MM.1S (cell line): ENCODE results near the gene API5.

ENCODE experiments used
- DNase-seq: peaks from one replicate; pipeline ENCODE4 v3.0.0-alpha.2; 2015
- H2AFZ ChIP-seq: fragments of 300-600 bp; sonication (generic); 2 replicates; pipeline ENCODE4 v1.6.0; 2016; ENCODE audit warnings: antibody characterized with exemption, low read length
- H3F3A ChIP-seq: fragments of 300-600 bp; sonication (generic); 2 replicates; pipeline ENCODE4 v1.6.1; 2016; ENCODE audit warnings: mild to moderate bottlenecking, antibody characterized with exemption, low read length, moderate library complexity, mixed read lengths; ENCODE audit not compliant: insufficient read depth
- H3K27ac ChIP-seq: fragments of 300-600 bp; sonication (generic); 2 replicates; pipeline ENCODE4 v1.5.1; 2016; ENCODE audit warnings: mild to moderate bottlenecking, low read length
- H3K27me3 ChIP-seq: fragments of 300-600 bp; sonication (generic); replicated peaks from 2 replicates; pipeline ENCODE4 v1.6.0; 2016; ENCODE audit warnings: low read length; ENCODE audit not compliant: insufficient read depth
- H3K36me3 ChIP-seq: fragments of 300-600 bp; sonication (generic); replicated peaks from 2 replicates; pipeline ENCODE4 v1.6.1; 2016; ENCODE audit warnings: mild to moderate bottlenecking, low read length, mixed read lengths; ENCODE audit not compliant: insufficient read depth
- H3K4me1 ChIP-seq: fragments of 300-600 bp; sonication (generic); 2 replicates; pipeline ENCODE4 v1.6.1; 2016; ENCODE audit warnings: low read length, mixed read lengths
- H3K4me2 ChIP-seq: fragments of 300-600 bp; sonication (generic); 2 replicates; pipeline ENCODE4 v1.6.0; 2016; ENCODE audit warnings: low read depth, low read length
- H3K4me3 ChIP-seq: fragments of 300-600 bp; sonication (generic); 2 replicates; pipeline ENCODE4 v1.5.1; 2016; ENCODE audit warnings: low read length, mixed read lengths
- H3K79me2 ChIP-seq: fragments of 300-600 bp; sonication (generic); 2 replicates; pipeline ENCODE4 v1.6.1; 2016; ENCODE audit warnings: mixed run types, low read length, mixed read lengths
- H3K9ac ChIP-seq: fragments of 300-600 bp; sonication (generic); 2 replicates; pipeline ENCODE4 v1.6.1; 2016; ENCODE audit warnings: low read length, mixed read lengths
- H3K9me2 ChIP-seq: fragments of 300-600 bp; sonication (generic); replicated peaks from 2 replicates; pipeline ENCODE4 v1.6.1; 2016; ENCODE audit warnings: mild to moderate bottlenecking, low read length, mixed read lengths; ENCODE audit not compliant: insufficient read depth
- H3K9me3 ChIP-seq: fragments of 300-600 bp; sonication (generic); replicated peaks from 2 replicates; pipeline ENCODE4 v1.6.1; 2016; ENCODE audit warnings: mild to moderate bottlenecking, low read length, mixed read lengths; ENCODE audit not compliant: insufficient read depth
- H4K20me1 ChIP-seq: fragments of 300-600 bp; sonication (generic); 2 replicates; pipeline ENCODE4 v1.6.1; 2016; ENCODE audit warnings: mild to moderate bottlenecking, low read length, moderate library complexity, mixed read lengths; ENCODE audit not compliant: insufficient read depth
- CTCF ChIP-seq: fragments of 300-600 bp; sonication (generic); IDR thresholded peaks from 2 replicates; pipeline ENCODE4 v1.5.1; 2016; ENCODE audit warnings: antibody characterized with exemption, low read length, mixed read lengths
- EZH2 ChIP-seq: fragments of 300-600 bp; sonication (generic); optimal IDR thresholded peaks from 2 replicates; pipeline ENCODE3; 2017; ENCODE audit warnings: low read depth, mild to moderate bottlenecking, antibody characterized with exemption, low read length, mixed read lengths
- EZH2phosphoT487 ChIP-seq: fragments of 300-600 bp; sonication (generic); IDR thresholded peaks from 2 replicates; pipeline ENCODE4 v1.6.1; 2018; ENCODE audit warnings: antibody characterized with exemption, low read length

Gene API5

GRCh38 chr11:43269254-43269918 is 42.4 kb upstream of the API5 start:
- Histone ChIP-seq H3K27me3 (no peaks in the 10 kb centered on the region), H3K4me2 (no peak overlapping the region), H3F3A (no peaks in the 10 kb centered on the region), H3K9me3 (no peaks in the 10 kb centered on the region), H3K27ac (no peak overlapping the region), H2AFZ (no peak overlapping the region), H4K20me1 (no peaks in the 10 kb centered on the region), H3K9ac (no peak overlapping the region), H3K4me3 (no peak overlapping the region), H3K36me3 (no peaks in the 10 kb centered on the region), H3K9me2 (no peaks in the 10 kb centered on the region), H3K4me1 (no peaks in the 10 kb centered on the region), H3K79me2 (no peaks in the 10 kb centered on the region)
- DNase-seq = no peak
- TF ChIP-seq CTCF (no peak), EZH2phosphoT487 (no peak)

- Histone ChIP-seq H3K36me3 (no peaks in the 10 kb centered on the region), H3K4me1 (no peaks in the 10 kb centered on the region), H3K9me2 (no peaks in the 10 kb centered on the region), H3K9me3 (no peaks in the 10 kb centered on the region), H3K27me3 (no peaks in the 10 kb centered on the region), H3K4me2 (no peak overlapping the region), H4K20me1 (no peaks in the 10 kb centered on the region), H2AFZ (0 out of 2 replicates have a peak overlapping the region, but pooled peaks have one; percentile 26), H3K27ac (no peak overlapping the region), H3K79me2 (no peaks in the 10 kb centered on the region), H3K9ac (no peak overlapping the region), H3K4me3 (no peak overlapping the region), H3F3A (no peaks in the 10 kb centered on the region)
- no peak for TF ChIP-seq EZH2
- no peak for TF ChIP-seq EZH2phosphoT487
- TF ChIP-seq CTCF = no peak
- DNase-seq = no peak
Measured at GRCh38 chr11:43270468-43270867, 41.3 kb upstream of the API5 start.

GRCh38 chr11:43278193-43278956 is 33.4 kb upstream of the API5 start:
- H3K79me2 ChIP-seq = no peaks in the 10 kb centered on the region
- H3K9me2 ChIP-seq = no peaks in the 10 kb centered on the region
- H4K20me1 ChIP-seq = no peaks in the 10 kb centered on the region
- no peaks in the 10 kb centered on the region for H3K36me3 ChIP-seq
- no peak overlapping the region for H3K9ac ChIP-seq
- H3F3A ChIP-seq = no peaks in the 10 kb centered on the region
- H3K27ac ChIP-seq = no peak overlapping the region
- no peaks in the 10 kb centered on the region for H3K27me3 ChIP-seq
- no peaks in the 10 kb centered on the region for H3K4me1 ChIP-seq
- TF ChIP-seq EZH2 (no peak), CTCF (peak; percentile 30)
- H3K4me3 ChIP-seq = no peak overlapping the region
- H3K4me2 ChIP-seq = no peak overlapping the region
- no peak overlapping the region for H2AFZ ChIP-seq
- DNase-seq = peak; percentile 10
- no peaks in the 10 kb centered on the region for H3K9me3 ChIP-seq
